ENCODE measurements around the gene BBOX1.

BBOX1 gene

GRCh38 chr11:27025957-27026733, 14.5 kb upstream of the BBOX1 start:
- no peak for DNase-seq

GRCh38 chr11:27028561-27028965, 12.1 kb upstream of the BBOX1 start:
- no peak for DNase-seq

- no peak for DNase-seq
These were observed 10.6 kb upstream of the BBOX1 start for GRCh38 chr11:27029966-27030365.

- DNase-seq: no peak
These were observed 8.9 kb upstream of the BBOX1 start for GRCh38 chr11:27031754-27032153.

- no peak for DNase-seq
These were observed 742 bp upstream of the BBOX1 start for GRCh38 chr11:27039873-27040272.

GRCh38 chr11:27041141-27041899, 705 bp downstream of the BBOX1 start:
- no peak for DNase-seq

- no peak for DNase-seq
These were observed 6.3 kb downstream of the BBOX1 start for GRCh38 chr11:27046956-27047355.

GRCh38 chr11:27052668-27053067, 12.1 kb downstream of the BBOX1 start:
- no peak for DNase-seq

GRCh38 chr11:27055065-27055682, 14.6 kb downstream of the BBOX1 start:
- DNase-seq: no peak

GRCh38 chr11:27057091-27057780, 16.6 kb downstream of the BBOX1 start:
- DNase-seq: no peak

- DNase-seq: no peak
These were observed 17.8 kb downstream of the BBOX1 start for GRCh38 chr11:27058456-27058855.

GRCh38 chr11:27059431-27059830, 18.8 kb downstream of the BBOX1 start:
- no peak for DNase-seq

- DNase-seq: no peak
These were observed 20.3 kb downstream of the BBOX1 start for GRCh38 chr11:27060816-27061460.

GRCh38 chr11:27061461-27061821, 20.8 kb downstream of the BBOX1 start:
- no peak for DNase-seq

GRCh38 chr11:27064086-27064485, 23.5 kb downstream of the BBOX1 start:
- no peak for DNase-seq

- no peak for DNase-seq
These were observed 34.6 kb downstream of the BBOX1 start for GRCh38 chr11:27075192-27075591.

GRCh38 chr11:27075655-27076054, 35.0 kb downstream of the BBOX1 start:
- DNase-seq: no peak

- DNase-seq: no peak
These were observed 35.5 kb downstream of the BBOX1 start for GRCh38 chr11:27076121-27076589.

GRCh38 chr11:27081056-27081455, 40.4 kb downstream of the BBOX1 start:
- no peak for DNase-seq

- DNase-seq: no peak
These were observed 42.6 kb downstream of the BBOX1 start for GRCh38 chr11:27083241-27083640.

- no peak for DNase-seq
These were observed 43.2 kb downstream of the BBOX1 start for GRCh38 chr11:27083782-27084181.

- no peak for DNase-seq
These were observed 43.9 kb downstream of the BBOX1 start for GRCh38 chr11:27084518-27084917.

GRCh38 chr11:27085111-27085510, 44.5 kb downstream of the BBOX1 start:
- DNase-seq: no peak
